ENCODE measurements around the gene CDON. TPM values are rescaled to one million over a fixed set of nuclear protein-coding genes. Genes with fewer than 3 reads are reported as not detected.

CDON gene
- total and polyA plus RNA-seq, 9 of the 15 experiments (the other 6 are each of a cell fraction or from before 2014, with no cell fraction given) = 0.08 to 0.64 (median 0.40) TPM

- TF ChIP-seq VEZF1 (CRISPR knock-in tag; IDR thresholded peaks at IDR 0.05) (peak; percentile 87), ELF1 (tag; IDR thresholded peaks at IDR 0.05) (no peak), ZNF507 (tag; conservative IDR thresholded peaks at IDR 0.05) (no peak), ZNF212 (CRISPR knock-in tag; IDR thresholded peaks at IDR 0.05) (no peak), GTF2A2 (tag; IDR thresholded peaks at IDR 0.05) (no peak), KLF16 (IDR thresholded peaks at IDR 0.05) (no peak), PTRF (tag; IDR thresholded peaks at IDR 0.05) (no peak), ZNF609 (CRISPR knock-in tag; IDR thresholded peaks at IDR 0.05; ENCODE audit: borderline replicate concordance) (no peak), TAF7 (tag; IDR thresholded peaks at IDR 0.05) (no peak), BCLAF1 (IDR thresholded peaks at IDR 0.05; ENCODE audit: borderline replicate concordance in 1 of 2, control insufficient read depth in 1 of 2, low read depth in 2 of 2, low read length in 1 of 2) (peak in 1 of 2 experiments; percentile 99; a peak in 2 of 4 replicates), ATF2 (CRISPR knock-in tag; IDR thresholded peaks at IDR 0.05) (no peak), SPI1 (IDR thresholded peaks at IDR 0.05; ENCODE audit: borderline replicate concordance, low read depth, low read length) (no peak), EZH2 (IDR thresholded peaks at IDR 0.05; ENCODE audit: borderline replicate concordance, low read depth, low read length) (no peak), ZNF253 (CRISPR knock-in tag; conservative IDR thresholded peaks at IDR 0.05) (no peak)
Observed at GRCh38 chr11:126062679-126063506, at the start of gene CDON (continued).
